HepG2 (cell line): Measurements from ENCODE around the gene SLC13A3. TPM values are rescaled to one million over a fixed set of nuclear protein-coding genes. Genes with fewer than 3 reads are reported as not detected.

Experiments
- CEBPG ChIP-seq: IDR thresholded peaks from 2 replicates; pipeline ENCODE4 v1.6.1; 2016
- E2F1 ChIP-seq: sonication (generic); formaldehyde crosslinking; IDR thresholded peaks from 2 replicates; pipeline ENCODE4 v1.5.0; 2020; ENCODE audit warnings: missing genetic modification reagents
- GZF1 ChIP-seq: sonication (generic); formaldehyde crosslinking; IDR thresholded peaks from 2 replicates; pipeline ENCODE4 v1.5.1; 2020; ENCODE audit warnings: mild to moderate bottlenecking, missing genetic modification reagents
- JUND ChIP-seq: sonication (generic); formaldehyde crosslinking; IDR thresholded peaks from 2 replicates; pipeline ENCODE4 v1.8.0; 2022; ENCODE audit warnings: mild to moderate bottlenecking, missing genetic modification reagents
- MED1 ChIP-seq: sonication (generic); formaldehyde crosslinking; IDR thresholded peaks from 2 replicates; pipeline ENCODE4 v1.4.0; 2020; ENCODE audit warnings: missing genetic modification reagents
- NFATC3 ChIP-seq: sonication (generic); formaldehyde crosslinking; IDR thresholded peaks from 2 replicates; pipeline ENCODE4 v1.5.1; 2020; ENCODE audit warnings: mild to moderate bottlenecking, missing genetic modification reagents
- PHF21A ChIP-seq: sonication (generic); formaldehyde crosslinking; IDR thresholded peaks from 2 replicates; pipeline ENCODE4 v1.5.0; 2020; ENCODE audit warnings: mild to moderate bottlenecking, missing genetic modification reagents
- RBM39 ChIP-seq: fragments of 200-400 bp; formaldehyde crosslinking; IDR thresholded peaks from one replicate; pipeline ENCODE4 v1.6.1; 2018; ENCODE audit warnings: antibody characterized with exemption, mild to moderate bottlenecking, low read depth, low read length; ENCODE audit not compliant: poor library complexity, severe bottlenecking
- RXRA ChIP-seq: sonication (generic); formaldehyde crosslinking; IDR thresholded peaks from 2 replicates; pipeline ENCODE4 v1.5.1; 2020; ENCODE audit warnings: missing genetic modification reagents
- TFDP1 ChIP-seq: IDR thresholded peaks from 2 replicates; pipeline ENCODE4 v1.6.1; 2016; ENCODE audit warnings: missing compliant biosample characterization, missing genetic modification reagents, borderline replicate concordance
- THAP8 ChIP-seq: sonication (generic); formaldehyde crosslinking; IDR thresholded peaks from 2 replicates; pipeline ENCODE4 v1.5.1; 2020; ENCODE audit warnings: missing genetic modification reagents, mild to moderate bottlenecking, borderline replicate concordance
- ZBTB26 ChIP-seq: IDR thresholded peaks from 2 replicates; pipeline ENCODE4 v1.6.1; 2016; ENCODE audit warnings: missing compliant biosample characterization, missing genetic modification reagents, borderline replicate concordance
- ZFAT ChIP-seq: sonication (generic); formaldehyde crosslinking; conservative IDR thresholded peaks from 2 replicates; pipeline ENCODE4 v1.8.1; 2023; ENCODE audit warnings: missing genetic modification reagents, inconsistent platforms
- ZFP36L2 ChIP-seq: sonication (generic); formaldehyde crosslinking; IDR thresholded peaks from 2 replicates; pipeline ENCODE4 v1.4.0; 2020; ENCODE audit warnings: missing genetic modification reagents
- ZNF10 ChIP-seq: sonication (generic); formaldehyde crosslinking; IDR thresholded peaks from 2 replicates; pipeline ENCODE4 v1.4.0; 2020; ENCODE audit warnings: mild to moderate bottlenecking, low read depth, missing genetic modification reagents, borderline replicate concordance
- ZNF326 ChIP-seq: sonication (generic); formaldehyde crosslinking; IDR thresholded peaks from 2 replicates; pipeline ENCODE4 v1.4.0; 2020; ENCODE audit warnings: missing genetic modification reagents, borderline replicate concordance
- ZNF609 ChIP-seq: sonication (generic); formaldehyde crosslinking; IDR thresholded peaks from 2 replicates; pipeline ENCODE4 v1.4.0; 2020; ENCODE audit warnings: mild to moderate bottlenecking, missing genetic modification reagents, borderline replicate concordance
- ZNF780A ChIP-seq: sonication (generic); formaldehyde crosslinking; IDR thresholded peaks from 2 replicates; pipeline ENCODE4 v1.8.0; 2022; ENCODE audit warnings: mild to moderate bottlenecking, missing genetic modification reagents, moderate library complexity
- polyA plus RNA-seq, 8 experiments: library from polyadenylated mRNA; depleted of rRNA in 3 of 8; stranded (reverse) in 7 of 8; unstranded in 1 of 8; fragments of >200 nt; fragmentation: Illumina TruSeq in 4 of 8; extraction: Trizol in 4 of 8; gene quantifications; 2 replicates each; pipeline versions ENCODE4 v1.2.1 to v1.2.3, GENCODE V29; 2011 to 2016; ENCODE audit warnings: low read depth in 4 of 8, missing spikeins in 1 of 8, mixed read lengths in 1 of 8; ENCODE audit not compliant: insufficient read depth in 1 of 8
- total RNA-seq, 5 experiments: library from RNA; depleted of rRNA; stranded (reverse); fragments of >200 nt; fragmentation: Illumina TruSeq; extraction: Trizol; gene quantifications; 2 replicates each; pipeline ENCODE4 v1.2.3, GENCODE V29; 2016; ENCODE audit warnings: low read depth in 1 of 5

Gene SLC13A3
- total and polyA plus RNA-seq, 2 of the 13 experiments (the other 11 are each of a cell fraction or from before 2014, with no cell fraction given), result 66.5 to 76.0 TPM

- no peak for TF ChIP-seq ZNF609 (CRISPR knock-in tag)
- TF ChIP-seq JUND (CRISPR knock-in tag), result no peak
- TF ChIP-seq GZF1 (CRISPR knock-in tag), result no peak
- no peak for TF ChIP-seq ZNF780A
- TF ChIP-seq RXRA, result no peak
- TF ChIP-seq ZFP36L2 (CRISPR knock-in tag), result no peak
- TF ChIP-seq E2F1 (CRISPR knock-in tag), result no peak
- no peak for TF ChIP-seq ZNF10 (CRISPR knock-in tag)
- TF ChIP-seq THAP8 (CRISPR knock-in tag), result no peak
- no peak for TF ChIP-seq ZNF326 (CRISPR knock-in tag)
- no peak for TF ChIP-seq CEBPG
- no peak for TF ChIP-seq MED1 (CRISPR knock-in tag)
- TF ChIP-seq NFATC3 (CRISPR knock-in tag), result no peak
- 0 out of 2 replicates have a peak, but pooled peaks have one; percentile 13 for TF ChIP-seq ZBTB26 (CRISPR knock-in tag)
- TF ChIP-seq TFDP1 (CRISPR knock-in tag), result no peak
- 0 out of 2 replicates have a peak, but pooled peaks have one; percentile 48 for TF ChIP-seq PHF21A
- TF ChIP-seq RBM39, result no peak
- no peak for TF ChIP-seq ZFAT
Measured at GRCh38 chr20:46558511-46558959, 92.7 kb downstream of the SLC13A3 start (continued).
